Astrocyte (in vitro differentiated cells and primary cell): ENCODE data around the gene TRAPPC10.

Source experiments
- EZH2 ChIP-seq: IDR thresholded peaks from 2 replicates; pipeline ENCODE4 v1.6.1; 2012; ENCODE audit warnings: mild to moderate bottlenecking, low read length, inconsistent platforms; ENCODE audit not compliant: insufficient read depth
- TF ChIP-seq, protein P1 (sequence below): IDR thresholded peaks from 2 replicates; pipeline ENCODE4 v1.5.1; 2011; ENCODE audit warnings: low read depth, mild to moderate bottlenecking, inconsistent platforms, low read length, moderate library complexity; ENCODE audit not compliant: insufficient read depth

DNA sequence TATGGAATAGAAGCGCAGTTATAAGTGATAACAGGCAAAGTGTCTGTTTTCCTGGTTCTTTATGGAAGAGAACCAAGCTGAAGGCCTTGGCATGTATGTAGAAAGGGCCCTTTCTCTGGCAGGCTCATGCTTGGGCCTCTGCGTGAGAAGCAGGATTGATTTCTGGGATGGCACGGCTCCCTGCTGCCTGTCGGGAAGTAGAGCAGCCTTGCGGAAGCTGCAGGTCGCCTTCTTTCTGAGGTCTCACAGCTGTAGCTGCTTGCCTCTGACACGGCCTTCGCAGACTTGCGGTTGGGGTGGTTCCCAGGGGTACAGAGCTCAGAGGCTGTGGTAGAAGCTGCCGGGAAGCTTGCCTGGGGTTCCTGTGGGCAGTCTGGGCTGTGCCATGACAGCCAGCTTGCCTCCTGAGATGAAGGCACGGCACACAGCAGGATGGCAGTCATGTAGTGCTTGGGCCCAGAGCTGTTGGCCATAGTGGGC lies 39.4 kb downstream of the TRAPPC10 start:
- TF ChIP-seq, protein P1, sequence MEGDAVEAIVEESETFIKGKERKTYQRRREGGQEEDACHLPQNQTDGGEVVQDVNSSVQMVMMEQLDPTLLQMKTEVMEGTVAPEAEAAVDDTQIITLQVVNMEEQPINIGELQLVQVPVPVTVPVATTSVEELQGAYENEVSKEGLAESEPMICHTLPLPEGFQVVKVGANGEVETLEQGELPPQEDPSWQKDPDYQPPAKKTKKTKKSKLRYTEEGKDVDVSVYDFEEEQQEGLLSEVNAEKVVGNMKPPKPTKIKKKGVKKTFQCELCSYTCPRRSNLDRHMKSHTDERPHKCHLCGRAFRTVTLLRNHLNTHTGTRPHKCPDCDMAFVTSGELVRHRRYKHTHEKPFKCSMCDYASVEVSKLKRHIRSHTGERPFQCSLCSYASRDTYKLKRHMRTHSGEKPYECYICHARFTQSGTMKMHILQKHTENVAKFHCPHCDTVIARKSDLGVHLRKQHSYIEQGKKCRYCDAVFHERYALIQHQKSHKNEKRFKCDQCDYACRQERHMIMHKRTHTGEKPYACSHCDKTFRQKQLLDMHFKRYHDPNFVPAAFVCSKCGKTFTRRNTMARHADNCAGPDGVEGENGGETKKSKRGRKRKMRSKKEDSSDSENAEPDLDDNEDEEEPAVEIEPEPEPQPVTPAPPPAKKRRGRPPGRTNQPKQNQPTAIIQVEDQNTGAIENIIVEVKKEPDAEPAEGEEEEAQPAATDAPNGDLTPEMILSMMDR = no peak
- TF ChIP-seq EZH2 = no peak
